Urothelium cell line (cell line): ENCODE data around the gene RBM48.
"Not testable (repeated sequence)": the region's sequence is repeated elsewhere in the genome, so short reads cannot be mapped to it uniquely, and the experiment has no call there.

Experiments
- DNase-seq: peaks from one replicate; pipeline ENCODE4 v3.0.0; 2011; ENCODE audit warnings: low spot score, mixed read lengths
- FAIRE-seq: peaks from 2 replicates; lab custom pipeline; 2011; peaks lifted over from hg19 to GRCh38; lab: Jason Lieb, UNC

Gene RBM48

DNA sequence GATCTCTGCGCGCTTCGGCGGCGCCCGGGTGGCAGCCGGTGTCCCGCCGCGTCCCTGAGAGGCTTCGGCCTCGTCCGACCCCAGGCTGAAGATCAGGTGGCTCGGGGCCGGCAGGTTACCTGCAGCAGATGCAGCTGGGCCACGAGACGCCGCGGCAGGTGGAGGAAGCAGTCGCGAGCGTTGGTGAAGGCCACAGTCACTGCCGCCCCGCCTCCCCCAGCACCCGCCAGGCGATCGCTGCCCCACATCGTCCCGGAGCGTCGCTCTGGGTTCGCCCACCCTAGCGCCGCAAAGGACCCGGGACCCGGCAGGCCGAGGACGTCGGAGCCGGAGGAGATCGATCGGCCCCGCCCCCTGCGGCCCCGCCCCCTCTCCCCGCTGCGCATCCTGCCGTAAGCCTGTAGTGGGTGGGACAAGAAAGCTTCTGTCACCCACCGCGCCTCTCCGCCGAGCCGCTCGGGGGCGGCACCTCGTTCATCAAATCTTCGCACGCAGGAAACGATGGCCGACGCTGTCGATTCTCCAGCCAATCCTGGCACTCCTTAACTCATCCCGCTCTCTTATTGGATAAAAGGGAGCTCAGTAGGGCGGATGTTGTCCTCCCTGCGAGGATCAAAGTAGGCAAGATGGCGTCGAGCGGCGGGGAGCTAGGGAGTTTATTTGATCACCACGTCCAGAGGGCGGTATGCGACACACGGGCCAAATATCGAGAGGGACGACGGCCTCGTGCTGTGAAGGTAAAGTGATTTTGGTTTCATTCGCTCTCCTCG, at the start of gene RBM48, which contains the start of gene PEX1:
Gene RBM48, plus strand, starts transcription at position 608 of the 770 bp plus-strand sequence. Its CDS starts 19 bp downstream, at position 627.
Gene PEX1, minus strand, starts transcription at position 333 of the 770 bp plus-strand sequence. Its CDS starts 85 bp downstream, at position 248.
- peak; percentile 92 for FAIRE-seq
- peak; percentile 100 for DNase-seq

DNA sequence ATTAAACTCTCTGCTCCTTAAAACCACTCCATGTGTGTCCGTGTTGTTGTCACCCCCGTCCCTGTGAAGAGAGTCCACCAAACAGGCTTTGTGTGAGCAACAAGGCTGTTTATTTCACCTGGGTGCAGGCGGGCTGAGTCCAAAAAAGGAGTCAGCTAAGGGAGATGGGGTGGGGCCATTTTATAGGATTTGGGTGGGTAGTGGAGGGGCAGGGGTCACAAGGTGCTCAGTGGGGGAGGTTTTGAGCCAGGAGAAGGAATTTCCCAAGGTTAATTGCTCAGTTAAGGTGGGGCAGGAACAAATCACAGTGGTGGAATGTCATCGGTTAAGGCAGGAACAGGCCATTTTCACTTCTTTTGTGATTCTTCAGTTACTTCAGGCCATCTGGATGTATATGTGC, 49.4 kb upstream of the RBM48 start:
- not testable (repeated sequence) for FAIRE-seq, DNase-seq

DNA sequence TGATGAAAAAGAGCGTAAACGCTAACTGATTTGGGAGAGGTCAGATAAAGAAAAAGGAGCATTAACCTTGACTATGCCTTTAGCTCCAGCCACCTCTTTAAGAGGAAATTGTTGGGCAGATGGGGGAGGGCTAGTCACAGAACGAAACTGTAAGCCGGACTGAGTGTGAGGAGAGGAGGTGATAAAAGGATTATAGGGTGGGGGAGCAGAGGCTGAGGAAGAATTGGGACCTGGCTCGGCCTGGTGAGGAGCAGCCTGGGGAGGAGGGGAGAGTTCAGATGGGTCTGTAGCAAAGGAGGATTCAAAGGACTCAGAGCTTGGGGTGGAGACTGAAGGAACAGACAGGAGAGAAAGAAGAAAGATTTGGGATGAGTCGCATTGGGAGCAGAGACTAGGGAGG, 45.0 kb upstream of the RBM48 start:
- DNase-seq, FAIRE-seq: not testable (repeated sequence)

DNA sequence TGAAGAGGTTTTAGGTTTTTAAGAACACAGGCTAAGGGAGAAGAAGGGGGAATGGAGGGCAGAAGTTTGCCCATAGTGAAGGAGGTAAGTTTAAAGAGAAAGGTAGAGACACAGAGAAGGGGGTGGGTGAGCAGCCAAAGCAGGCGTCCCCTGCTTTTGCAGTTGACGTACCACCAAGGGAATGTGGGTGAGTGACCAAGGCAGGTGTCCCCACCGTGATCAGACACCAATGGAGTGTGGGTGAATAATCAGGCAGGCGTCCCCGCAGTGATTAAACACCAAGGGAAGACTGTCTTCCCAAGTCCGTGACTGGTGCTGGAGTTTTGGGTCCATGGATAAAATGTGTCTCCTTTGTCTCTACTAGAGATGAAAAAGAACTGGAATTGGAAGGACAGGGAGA, 44.4 kb upstream of the RBM48 start:
- not testable (repeated sequence) for FAIRE-seq, DNase-seq

DNA sequence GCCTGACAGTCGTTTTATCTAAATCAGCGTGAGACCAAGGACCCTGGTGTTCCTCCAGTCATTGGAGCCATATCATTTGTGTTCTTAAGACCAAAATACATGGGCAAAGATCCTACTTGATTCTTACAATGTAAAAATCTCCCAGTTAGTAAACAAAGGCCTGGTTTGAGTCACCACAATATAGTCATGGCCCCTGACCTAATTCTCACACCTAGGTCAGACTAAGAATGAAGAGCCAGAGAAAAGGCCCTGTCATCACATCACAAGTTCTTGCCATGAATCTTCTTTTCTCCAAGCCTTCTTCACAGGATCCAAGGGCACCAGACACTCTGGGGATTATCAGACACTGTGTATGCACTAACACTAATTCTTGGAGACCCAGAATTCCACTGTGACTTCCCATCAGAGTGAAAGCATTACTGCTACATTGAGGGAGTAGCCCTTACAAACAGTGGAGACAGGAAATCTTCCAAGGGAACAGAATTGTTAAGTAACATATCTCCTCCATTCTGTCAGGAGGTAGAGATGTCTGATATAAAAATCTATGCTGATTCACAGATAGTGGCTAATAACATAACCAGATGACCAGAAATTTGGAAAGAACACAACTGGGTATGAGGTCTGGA, 43.2 kb upstream of the RBM48 start:
- no peak for FAIRE-seq

DNA sequence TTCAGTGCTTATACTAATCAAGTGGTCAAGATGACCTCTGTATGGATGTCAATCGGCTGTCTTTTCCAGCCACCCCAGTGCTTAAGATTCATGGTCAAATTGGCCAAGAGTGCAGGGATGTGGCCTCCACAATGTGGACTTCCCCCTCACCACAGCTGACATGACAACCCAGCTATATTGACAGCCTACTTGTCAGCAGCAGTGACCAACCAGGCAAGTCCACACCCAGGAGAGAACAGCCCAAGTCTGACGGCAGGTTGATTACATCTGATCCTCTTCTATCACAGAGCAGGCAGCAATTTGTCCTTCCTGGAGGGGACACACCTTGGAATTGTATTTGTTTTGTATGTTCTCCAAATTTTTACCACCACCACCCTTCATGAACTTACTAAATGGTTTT, 42.6 kb upstream of the RBM48 start:
- FAIRE-seq (no peak), DNase-seq (no peak)

More for the DNA sequence above, 43.2 kb upstream of the RBM48 start:
- DNase-seq, result no peak

DNA sequence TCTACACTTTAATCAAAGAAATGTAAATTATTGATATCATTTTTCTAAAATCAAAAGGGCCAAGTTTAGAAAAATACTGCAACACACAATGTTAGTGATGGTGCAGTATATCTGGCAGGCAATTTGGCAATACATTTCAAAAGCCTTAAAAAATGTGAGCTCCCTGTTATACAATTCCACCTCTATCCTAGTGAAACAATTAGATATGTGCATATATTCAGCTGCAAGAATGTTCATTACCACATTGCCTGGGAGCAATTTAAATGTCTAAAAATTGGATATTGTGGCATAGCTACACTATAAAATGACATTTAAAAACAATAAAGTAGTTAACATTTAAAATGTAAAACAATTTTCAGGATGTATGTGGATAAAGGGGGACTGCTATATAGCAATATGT, 40.8 kb upstream of the RBM48 start:
- no peak for FAIRE-seq

DNA sequence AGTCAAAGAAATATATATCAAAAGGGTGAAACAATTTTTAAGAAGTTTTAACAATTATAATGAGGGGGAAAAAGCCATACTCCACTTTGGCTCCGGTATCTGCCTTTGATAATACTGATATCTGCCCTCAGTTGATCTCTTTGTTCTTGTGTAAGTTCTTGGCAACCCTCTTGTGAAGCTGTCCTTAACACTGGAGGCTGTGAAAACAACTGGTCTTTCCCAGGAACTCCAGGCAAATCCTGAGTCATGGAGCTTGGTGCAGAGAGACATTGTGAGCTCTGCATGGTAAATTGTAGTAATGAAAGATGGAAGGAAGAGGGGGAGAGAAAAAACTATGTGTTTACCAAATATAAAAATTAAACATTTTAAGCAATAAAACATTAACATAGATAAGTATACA, 39.0 kb upstream of the RBM48 start:
- DNase-seq, result no peak
- FAIRE-seq, result no peak

More for the DNA sequence above, 40.8 kb upstream of the RBM48 start:
- no peak for DNase-seq

DNA sequence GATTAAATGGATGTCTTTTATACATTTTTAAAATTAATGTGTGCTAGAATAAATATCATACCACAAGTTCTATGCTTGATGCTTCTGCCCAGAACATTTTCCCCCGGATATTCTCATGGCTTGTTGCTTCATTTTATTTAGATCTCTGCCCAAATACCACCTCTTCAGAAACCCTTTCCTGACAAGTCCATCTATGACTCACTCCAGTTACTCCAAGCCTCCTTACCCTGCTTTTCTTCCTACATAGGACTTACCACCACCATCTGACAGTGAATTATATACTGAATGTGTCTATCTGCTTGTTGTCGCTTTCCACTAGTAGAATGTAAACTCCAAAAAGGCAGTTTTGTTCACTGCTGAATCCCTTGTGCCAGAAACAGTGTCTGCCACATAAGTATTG, 31.7 kb upstream of the RBM48 start:
- FAIRE-seq (no peak), DNase-seq (no peak)

DNA sequence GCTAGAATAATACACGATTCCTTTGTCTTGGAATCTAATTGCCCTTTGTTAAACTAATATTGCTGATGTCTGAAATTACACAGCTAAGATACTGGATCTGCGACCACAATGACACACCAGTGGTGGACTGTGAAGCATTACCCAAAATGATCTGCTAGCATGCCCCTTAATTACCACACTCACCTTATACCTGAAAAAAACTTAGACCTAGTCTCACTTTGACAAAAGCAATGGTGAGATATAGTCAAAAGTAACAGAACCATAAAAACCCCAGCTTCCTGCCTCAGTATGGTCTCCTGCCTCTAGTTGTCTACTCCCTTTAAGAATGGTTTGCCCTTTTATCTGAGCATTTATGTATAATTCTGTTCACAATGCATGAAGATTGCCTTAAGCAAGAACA, 30.0 kb upstream of the RBM48 start:
- FAIRE-seq (no peak), DNase-seq (no peak)

DNA sequence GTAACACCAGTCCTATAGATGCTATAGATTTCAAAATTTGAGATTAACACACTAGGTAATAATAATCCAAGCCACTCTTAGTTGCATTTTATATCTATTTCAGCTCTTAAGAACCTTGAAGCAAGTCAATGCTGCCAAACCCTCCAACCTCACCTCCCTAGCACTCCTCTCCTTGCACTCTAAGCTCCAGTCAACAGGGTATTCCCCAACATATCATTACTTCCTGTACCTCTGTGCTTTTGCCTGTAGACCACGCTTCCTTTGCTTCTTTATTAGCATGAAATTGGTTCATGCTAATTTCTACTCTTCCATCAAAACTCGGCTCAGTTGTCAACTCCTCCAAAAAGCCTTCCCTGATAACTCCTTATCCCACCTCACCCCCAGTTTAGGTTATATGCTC, 24.8 kb upstream of the RBM48 start:
- no peak for DNase-seq
- FAIRE-seq, result no peak

DNA sequence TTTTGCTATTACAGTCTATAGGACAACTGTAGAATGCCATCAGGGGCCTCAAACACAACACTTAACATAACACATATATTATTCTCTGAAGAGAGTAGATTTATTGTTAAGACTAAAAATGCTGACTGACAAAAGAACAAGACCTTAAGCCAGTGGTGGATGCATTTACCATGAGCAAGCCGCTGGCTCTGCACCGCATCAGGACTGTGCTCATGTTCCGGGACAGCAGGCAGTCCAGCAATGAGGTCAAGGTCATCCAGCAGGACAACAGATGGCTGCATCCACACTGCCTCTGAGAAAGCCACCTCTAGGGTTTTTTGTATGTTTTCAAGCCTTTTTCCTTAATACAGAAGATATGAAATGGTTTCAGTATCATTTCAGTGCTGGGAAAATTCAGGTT, 24.0 kb upstream of the RBM48 start:
- no peak for FAIRE-seq

DNA sequence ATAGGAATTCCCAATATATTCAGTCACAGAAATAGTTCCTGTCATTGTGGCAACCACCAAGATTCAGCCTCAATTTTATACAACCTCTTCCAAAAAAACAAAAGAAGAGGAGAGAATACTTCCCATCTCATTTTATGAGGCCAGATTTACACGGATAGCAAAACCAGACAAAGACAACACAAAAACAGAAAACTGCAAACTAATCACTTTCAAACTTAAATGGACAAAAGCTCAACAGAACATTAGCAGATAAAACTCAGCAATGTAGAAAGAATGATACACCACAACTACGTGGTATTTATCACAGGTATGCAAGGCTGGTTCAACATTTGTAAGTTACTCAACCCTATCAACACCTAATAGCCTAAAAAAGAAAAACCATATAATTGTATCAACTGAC, 22.2 kb upstream of the RBM48 start:
- no peak for DNase-seq
- FAIRE-seq, result no peak

More for the DNA sequence above, 24.0 kb upstream of the RBM48 start:
- DNase-seq, result no peak

DNA sequence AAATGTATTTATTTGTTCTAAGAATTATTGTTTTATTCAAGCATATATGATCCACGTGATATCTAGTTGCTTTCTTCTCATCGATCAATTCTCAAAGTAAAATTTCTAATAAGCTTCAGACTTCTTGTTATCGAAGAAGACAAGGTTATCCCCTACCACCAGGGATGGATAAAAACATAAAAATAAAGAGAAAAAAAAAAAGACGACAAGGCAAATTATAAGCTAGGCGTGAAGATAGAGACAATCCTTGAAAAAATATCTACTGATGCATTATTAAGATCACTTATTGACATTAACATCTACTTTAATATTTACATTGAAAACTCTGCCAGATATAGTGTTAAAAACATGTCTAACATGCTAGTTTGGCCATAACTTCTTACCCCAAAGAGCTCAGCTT, 19.6 kb upstream of the RBM48 start:
- no peak for DNase-seq
- FAIRE-seq, result no peak

DNA sequence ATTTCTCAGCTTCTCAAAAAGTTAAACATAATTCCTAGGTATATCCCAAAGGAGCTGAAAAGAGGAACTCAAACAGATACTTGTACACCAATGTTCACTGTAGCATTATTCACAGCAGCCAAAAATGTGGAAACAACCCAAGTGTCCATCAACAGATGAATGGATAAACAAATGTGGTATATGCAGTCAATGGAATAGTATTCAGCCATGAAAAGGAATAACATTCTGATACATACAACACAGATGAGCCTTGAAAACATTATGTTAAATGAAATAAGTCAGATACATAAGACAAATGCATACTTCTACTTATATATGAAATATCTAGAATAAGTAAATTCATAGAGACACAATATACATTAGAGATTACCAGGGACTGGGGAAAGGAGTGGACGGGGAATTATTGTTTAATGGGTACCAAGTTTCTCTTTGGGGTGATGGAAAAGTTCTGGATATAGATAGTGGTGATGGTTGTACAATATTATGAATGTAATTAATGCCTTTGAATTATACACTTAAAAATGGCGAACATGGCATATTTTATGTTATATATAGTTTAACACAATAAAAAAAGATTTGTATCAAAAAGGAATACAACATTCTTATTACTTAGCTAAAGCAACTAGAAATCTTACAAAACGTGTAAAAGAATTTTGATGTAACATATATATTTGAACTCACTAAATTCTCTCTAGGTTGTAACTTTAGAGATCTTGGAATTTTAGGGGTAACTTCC, 15.3 kb upstream of the RBM48 start:
- DNase-seq, result no peak
- peak; percentile 68 for FAIRE-seq

DNA sequence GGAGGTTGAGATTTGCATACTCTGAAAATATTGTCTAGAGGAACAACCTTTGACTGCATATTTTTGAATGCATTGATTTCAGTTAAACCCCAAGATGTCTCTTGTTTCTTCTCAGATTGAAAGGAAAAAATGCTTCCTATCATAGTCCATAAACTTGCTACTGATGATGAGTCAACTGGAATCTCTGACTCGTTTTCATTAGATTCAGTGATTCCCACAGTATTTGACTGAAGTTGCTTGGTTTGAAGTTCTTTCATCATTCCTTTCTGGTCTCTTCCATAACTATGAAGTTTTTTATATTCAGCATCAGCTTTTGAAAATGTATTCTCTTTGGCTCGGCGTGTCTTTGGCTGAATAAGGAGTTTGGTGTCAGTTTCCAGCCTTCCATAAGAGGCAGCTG, 11.0 kb upstream of the RBM48 start:
- DNase-seq (no peak), FAIRE-seq (no peak)

DNA sequence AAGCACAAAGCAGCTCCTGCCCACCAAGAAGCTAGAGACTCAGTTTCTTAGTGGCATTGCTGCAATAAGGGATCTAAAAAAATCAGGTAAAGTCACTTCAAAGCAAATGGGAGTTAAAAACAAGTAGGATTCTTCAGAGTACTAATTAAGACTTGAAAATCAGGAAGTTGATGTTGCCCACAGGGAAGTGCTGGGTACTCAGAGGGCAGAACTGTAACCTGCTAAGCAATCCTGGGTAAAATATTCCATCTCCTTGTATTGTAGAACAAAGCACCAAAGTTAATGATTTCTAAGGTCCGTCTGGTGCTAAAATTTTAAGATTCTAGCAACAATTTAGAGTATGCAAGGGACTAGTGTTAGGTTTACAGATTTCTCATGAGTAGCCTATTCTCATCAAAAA, 8.6 kb upstream of the RBM48 start:
- no peak for FAIRE-seq

DNA sequence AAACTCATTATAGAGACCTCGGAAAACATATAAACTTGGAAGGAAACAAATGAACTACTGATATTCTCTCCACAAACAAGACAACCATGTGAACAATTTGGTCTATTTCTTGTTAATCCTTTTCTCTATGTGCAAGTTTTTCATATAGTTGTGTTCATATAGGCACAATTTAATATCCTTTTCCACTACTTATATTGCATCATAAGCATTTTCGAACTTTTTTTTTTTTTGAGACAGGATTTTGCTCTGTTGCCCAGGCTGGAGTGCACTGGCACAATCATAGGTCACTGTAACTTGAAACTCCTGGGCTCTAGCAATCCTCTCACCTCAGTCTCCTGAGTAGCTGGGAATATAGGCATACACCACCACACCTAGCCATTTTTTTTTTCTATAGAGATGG, 5.5 kb upstream of the RBM48 start:
- FAIRE-seq (no peak), DNase-seq (no peak)

More for the DNA sequence above, 8.6 kb upstream of the RBM48 start:
- DNase-seq, result no peak

DNA sequence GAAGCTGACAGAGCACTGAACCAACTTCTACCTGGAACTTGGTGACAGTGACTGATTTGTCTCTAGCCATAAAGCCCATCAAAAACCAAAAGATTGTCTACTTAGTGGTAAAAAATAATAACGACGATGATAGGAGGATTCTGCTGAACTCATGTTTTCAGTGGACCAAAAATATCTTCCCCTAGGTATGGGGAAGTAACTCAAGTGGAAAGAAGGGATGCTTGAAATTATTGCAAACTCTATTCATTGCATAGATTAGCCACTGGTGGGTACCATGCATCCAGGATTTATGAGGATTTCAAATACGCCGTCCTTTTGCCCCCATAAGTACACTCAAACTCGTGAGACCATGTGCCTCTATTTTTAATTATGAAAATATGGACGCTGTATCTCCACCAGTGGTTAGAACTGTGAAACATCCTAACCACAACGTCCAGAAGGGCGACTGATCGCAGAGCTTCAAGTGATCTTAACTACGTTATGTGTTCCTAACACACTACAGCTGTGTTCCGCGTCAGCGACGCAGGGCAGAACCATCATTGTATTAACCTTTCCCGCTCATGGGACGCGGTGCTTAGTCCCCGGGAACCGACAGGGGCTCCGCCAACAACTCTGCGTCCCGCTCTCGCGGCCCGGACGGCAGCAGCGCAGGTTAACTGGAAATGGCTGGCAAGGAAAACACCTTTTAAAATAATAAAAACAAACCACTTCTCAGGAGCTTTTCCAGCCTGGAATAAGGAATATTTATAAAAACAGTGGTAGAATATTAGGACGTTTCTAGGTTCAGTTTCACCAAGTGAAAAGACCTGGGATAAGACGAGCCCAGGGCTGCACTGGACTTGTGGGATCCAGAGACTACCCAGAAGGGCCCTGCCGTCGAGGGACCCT, 1.1 kb upstream of the RBM48 start:
- no peak for FAIRE-seq
- peak; percentile 81 for DNase-seq

DNA sequence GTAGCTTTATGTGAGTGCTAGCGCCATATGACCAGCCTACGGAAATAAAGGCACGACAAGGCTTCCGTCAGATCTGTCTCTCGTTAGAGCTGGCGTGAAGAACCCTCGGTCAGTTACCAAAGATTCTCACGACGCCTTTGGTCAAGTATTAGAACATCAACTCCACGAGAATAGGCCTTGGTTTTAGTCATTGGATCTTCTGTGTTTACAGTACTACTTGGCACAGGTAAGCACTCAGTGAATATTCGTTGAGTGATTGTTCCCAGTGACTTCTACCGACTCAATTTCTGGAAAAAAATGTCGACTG, 316 bp downstream of the RBM48 start:
- no peak for DNase-seq
- no peak for FAIRE-seq

DNA sequence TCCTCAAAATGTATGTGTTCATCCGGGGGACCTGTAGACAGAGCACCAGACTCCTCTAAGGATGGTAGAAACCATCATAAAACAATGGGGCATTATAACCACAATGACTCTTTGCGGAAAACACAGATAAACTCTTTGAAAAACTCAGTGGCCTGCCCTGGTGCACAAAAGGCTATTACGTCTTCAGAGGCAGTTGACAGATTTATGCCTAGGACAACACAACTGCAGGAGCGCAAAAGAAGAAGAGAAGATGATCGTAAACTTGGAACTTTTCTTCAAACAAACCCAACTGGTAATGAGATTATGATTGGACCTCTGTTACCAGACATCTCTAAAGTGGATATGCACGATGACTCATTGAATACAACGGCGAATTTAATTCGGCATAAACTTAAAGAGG, 6.0 kb downstream of the RBM48 start:
- no peak for FAIRE-seq

More for the DNA sequence above, 6.0 kb downstream of the RBM48 start:
- DNase-seq, result no peak
